Prostate gland (tissue), 2 donors: ENCODE data around the gene MAD1L1.

ENCODE experiments used
- POLR2A ChIP-seq: fragments of 450-650 bp; IDR thresholded peaks from one replicate; pipeline ENCODE4 v1.6.1; 2016; ENCODE audit warnings: antibody characterized with exemption, mild to moderate bottlenecking
- POLR2AphosphoS5 ChIP-seq: sonication (generic); formaldehyde crosslinking; IDR thresholded peaks from one replicate; pipeline ENCODE4 v1.6.1; 2017; ENCODE audit warnings: antibody characterized with exemption
- TF ChIP-seq, protein P1 (sequence below), 4 experiments: fragments of 200-600 bp in 2 of 4; fragments of 450-650 bp in 2 of 4; sonication (generic) in 2 of 4; IDR thresholded peaks; 1 replicate in 3 of 4; 2 replicates in 1 of 4; pipeline ENCODE4 v1.5.1; 2016 to 2019; ENCODE audit warnings: antibody characterized with exemption in 4 of 4, mild to moderate bottlenecking in 2 of 4, moderate library complexity in 2 of 4

GRCh38 chr7:2019711-2020511 is 212.8 kb downstream of the MAD1L1 start:
- TF ChIP-seq POLR2A (no peak), POLR2AphosphoS5 (no peak)
- TF ChIP-seq, protein P1, sequence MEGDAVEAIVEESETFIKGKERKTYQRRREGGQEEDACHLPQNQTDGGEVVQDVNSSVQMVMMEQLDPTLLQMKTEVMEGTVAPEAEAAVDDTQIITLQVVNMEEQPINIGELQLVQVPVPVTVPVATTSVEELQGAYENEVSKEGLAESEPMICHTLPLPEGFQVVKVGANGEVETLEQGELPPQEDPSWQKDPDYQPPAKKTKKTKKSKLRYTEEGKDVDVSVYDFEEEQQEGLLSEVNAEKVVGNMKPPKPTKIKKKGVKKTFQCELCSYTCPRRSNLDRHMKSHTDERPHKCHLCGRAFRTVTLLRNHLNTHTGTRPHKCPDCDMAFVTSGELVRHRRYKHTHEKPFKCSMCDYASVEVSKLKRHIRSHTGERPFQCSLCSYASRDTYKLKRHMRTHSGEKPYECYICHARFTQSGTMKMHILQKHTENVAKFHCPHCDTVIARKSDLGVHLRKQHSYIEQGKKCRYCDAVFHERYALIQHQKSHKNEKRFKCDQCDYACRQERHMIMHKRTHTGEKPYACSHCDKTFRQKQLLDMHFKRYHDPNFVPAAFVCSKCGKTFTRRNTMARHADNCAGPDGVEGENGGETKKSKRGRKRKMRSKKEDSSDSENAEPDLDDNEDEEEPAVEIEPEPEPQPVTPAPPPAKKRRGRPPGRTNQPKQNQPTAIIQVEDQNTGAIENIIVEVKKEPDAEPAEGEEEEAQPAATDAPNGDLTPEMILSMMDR (IDR thresholded peaks at IDR 0.05): no peak
